IPS-NIHi7 (cell line): Measurements from ENCODE around the gene LRGUK.
"Not testable (repeated sequence)": the region's sequence is repeated elsewhere in the genome, so short reads cannot be mapped to it uniquely, and the experiment has no call there.

Source experiments
- DNase-seq: peaks from one replicate; pipeline ENCODE4 v3.0.0; 2012; ENCODE audit warnings: mixed read lengths; ENCODE audit errors: extremely low spot score

Gene LRGUK

GRCh38 chr7:134126966-134127848, at the start of gene LRGUK:
LRGUK (plus strand) TSS chr7:134127340; CDS start chr7:134127368, 28 bp downstream.
- peak; percentile 91 for DNase-seq

GRCh38 chr7:134077560-134077959, 49.6 kb upstream of the LRGUK start:
- DNase-seq, result not testable (repeated sequence)

- no peak for DNase-seq
Observed at GRCh38 chr7:134078991-134079390, 48.1 kb upstream of the LRGUK start.

GRCh38 chr7:134081695-134082094, 45.4 kb upstream of the LRGUK start:
- no peak for DNase-seq

- DNase-seq, result no peak
Observed at GRCh38 chr7:134083766-134084487, 43.2 kb upstream of the LRGUK start.

- DNase-seq, result no peak
Observed at GRCh38 chr7:134084488-134085144, 42.5 kb upstream of the LRGUK start.

GRCh38 chr7:134085311-134085710, 41.8 kb upstream of the LRGUK start:
- DNase-seq, result no peak

- no peak for DNase-seq
Observed at GRCh38 chr7:134086998-134087735, 40.0 kb upstream of the LRGUK start.

GRCh38 chr7:134088199-134088598, 38.9 kb upstream of the LRGUK start:
- no peak for DNase-seq

- no peak for DNase-seq
Observed at GRCh38 chr7:134089446-134089845, 37.7 kb upstream of the LRGUK start.

GRCh38 chr7:134098072-134098471, 29.1 kb upstream of the LRGUK start:
- DNase-seq, result no peak

GRCh38 chr7:134101716-134102115, 25.4 kb upstream of the LRGUK start:
- no peak for DNase-seq

GRCh38 chr7:134104166-134104565, 23.0 kb upstream of the LRGUK start:
- DNase-seq, result no peak

GRCh38 chr7:134105841-134106240, 21.3 kb upstream of the LRGUK start:
- DNase-seq, result no peak

- DNase-seq, result no peak
Observed at GRCh38 chr7:134108802-134109201, 18.3 kb upstream of the LRGUK start.

GRCh38 chr7:134113655-134114054, 13.5 kb upstream of the LRGUK start:
- DNase-seq, result no peak

GRCh38 chr7:134114992-134115391, 12.1 kb upstream of the LRGUK start:
- no peak for DNase-seq

- DNase-seq, result no peak
Observed at GRCh38 chr7:134120405-134120804, 6.7 kb upstream of the LRGUK start.

- DNase-seq, result no peak
Observed at GRCh38 chr7:134121632-134122139, 5.5 kb upstream of the LRGUK start.

GRCh38 chr7:134122980-134123379, 4.2 kb upstream of the LRGUK start:
- no peak for DNase-seq

GRCh38 chr7:134126146-134126545, 994 bp upstream of the LRGUK start:
- DNase-seq, result no peak

GRCh38 chr7:134126596-134126965, 559 bp upstream of the LRGUK start:
- no peak for DNase-seq
